SK-N-SH (cell line): ENCODE data around the gene TUFT1. TPM values are rescaled to one million over a fixed set of nuclear protein-coding genes. Genes with fewer than 3 reads are reported as not detected.

ENCODE experiments used
- CTCF ChIA-PET: fragments of 300-600, 350-600 bp; formaldehyde crosslinking; extraction: SDS; loops from one replicate; lab custom pipeline; 2021; lab: Yijun Ruan, JAX
- POLR2A ChIA-PET: fragments of 350-600 bp; sonication (Branson Sonifier 250); formaldehyde crosslinking; extraction: SDS; loops from one replicate; lab custom pipeline; 2020; ENCODE audit warnings: antibody characterized with exemption, inconsistent platforms; lab: Yijun Ruan, JAX
- DNase-seq: peaks from one replicate; pipeline ENCODE4 v3.0.0; 2012
- H2AFZ ChIP-seq: fragments of 200-600 bp; sonication (generic); 2 replicates; pipeline ENCODE4 v1.8.1; 2016; ENCODE audit warnings: antibody characterized with exemption, mild to moderate bottlenecking, low read depth
- H3F3A ChIP-seq: fragments of 200-600 bp; sonication (generic); replicated peaks from 2 replicates; pipeline ENCODE3; 2016; ENCODE audit warnings: antibody characterized with exemption, mild to moderate bottlenecking; ENCODE audit not compliant: insufficient read depth
- H3K27ac ChIP-seq, 2 experiments: fragments of 200-500 bp in 1 of 2; fragments of 200-600 bp in 1 of 2; sonication (Bioruptor generic) in 1 of 2; sonication (generic), shearing (Covaris generic) in 1 of 2; 2 replicates each; pipeline versions ENCODE4 v1.5.1 to v1.6.1; 2014 to 2016; ENCODE audit warnings: low read depth in 2 of 2, inconsistent platforms in 1 of 2, low read length in 1 of 2, mild to moderate bottlenecking in 1 of 2, mixed read lengths in 1 of 2
- H3K27me3 ChIP-seq: fragments of 200-600 bp; sonication (generic), shearing (Covaris generic); 2 replicates; pipeline ENCODE4 v1.6.1; 2016; ENCODE audit warnings: mixed run types; ENCODE audit not compliant: insufficient read depth
- H3K36me3 ChIP-seq, 2 experiments: fragments of 200-500 bp in 1 of 2; fragments of 200-600 bp in 1 of 2; sonication (Bioruptor generic) in 1 of 2; sonication (generic) in 1 of 2; replicated peaks in 1 of 2; 2 replicates each; pipeline versions ENCODE3 to v1.5.1; 2014 to 2016; ENCODE audit warnings: low read length in 1 of 2, mild to moderate bottlenecking in 1 of 2; ENCODE audit not compliant: insufficient read depth in 2 of 2, control insufficient read depth in 1 of 2
- H3K4me1 ChIP-seq, 2 experiments: fragments of 200-500 bp in 1 of 2; fragments of 200-600 bp in 1 of 2; sonication (Bioruptor generic) in 1 of 2; sonication (generic), shearing (Covaris generic) in 1 of 2; 2 replicates each; pipeline versions ENCODE4 v1.5.1 to v1.6.1; 2014 to 2016; ENCODE audit warnings: low read depth in 1 of 2, low read length in 1 of 2, mixed run types in 1 of 2; ENCODE audit not compliant: insufficient read depth in 2 of 2, control insufficient read depth in 1 of 2
- H3K4me2 ChIP-seq: fragments of 200-600 bp; sonication (generic), shearing (Covaris generic); 2 replicates; pipeline ENCODE4 v1.6.1; 2017; ENCODE audit warnings: mixed run types
- H3K4me3 ChIP-seq, 2 experiments: fragments of 200-500 bp in 1 of 2; fragments of 200-600 bp in 1 of 2; sonication (Bioruptor generic) in 1 of 2; sonication (generic), shearing (Covaris generic) in 1 of 2; 2 replicates each; pipeline versions ENCODE4 v1.5.1 to v1.8.1; 2014 to 2016; ENCODE audit warnings: low read depth in 2 of 2, inconsistent platforms in 1 of 2, low read length in 1 of 2, mild to moderate bottlenecking in 1 of 2, mixed read lengths in 1 of 2, moderate library complexity in 1 of 2
- H3K79me2 ChIP-seq: fragments of 200-600 bp; sonication (generic); 2 replicates; pipeline ENCODE4 v1.8.1; 2017; ENCODE audit warnings: mild to moderate bottlenecking; ENCODE audit not compliant: insufficient read depth
- H3K9ac ChIP-seq: fragments of 200-600 bp; sonication (generic); 2 replicates; pipeline ENCODE4 v1.6.1; 2017; ENCODE audit warnings: mixed run types
- H3K9me2 ChIP-seq: fragments of 200-600 bp; sonication (generic); 2 replicates; pipeline ENCODE4 v1.6.1; 2017; ENCODE audit warnings: mixed run types
- H3K9me3 ChIP-seq: fragments of 200-600 bp; sonication (generic); 2 replicates; pipeline ENCODE4 v1.6.1; 2017; ENCODE audit warnings: mixed run types, mild to moderate bottlenecking, moderate library complexity
- H4K20me1 ChIP-seq: fragments of 200-600 bp; sonication (generic); 2 replicates; pipeline ENCODE4 v1.6.1; 2017; ENCODE audit warnings: mild to moderate bottlenecking, mixed run types; ENCODE audit not compliant: insufficient read depth
- CHD2 ChIP-seq: fragments of 150-350 bp; IDR thresholded peaks from 2 replicates; pipeline ENCODE4 v1.6.1; 2018; ENCODE audit warnings: low read length; ENCODE audit not compliant: partially characterized antibody
- ELF1 ChIP-seq: IDR thresholded peaks from 2 replicates; pipeline ENCODE4 v1.4.0; 2012
- FOXJ3 ChIP-seq: sonication (generic); formaldehyde crosslinking; IDR thresholded peaks from 2 replicates; pipeline ENCODE4 v1.5.1; 2020; ENCODE audit warnings: mild to moderate bottlenecking, missing genetic modification reagents
- FOXM1 ChIP-seq: IDR thresholded peaks from 2 replicates; pipeline ENCODE4 v1.4.0; 2012; ENCODE audit warnings: low read depth, mild to moderate bottlenecking
- GATA2 ChIP-seq: sonication (generic); formaldehyde crosslinking; IDR thresholded peaks from 2 replicates; pipeline ENCODE4 v1.5.0; 2020; ENCODE audit warnings: mild to moderate bottlenecking, missing genetic modification reagents
- JUND ChIP-seq: IDR thresholded peaks from 2 replicates; pipeline ENCODE4 v1.4.0; 2012
- NFIC ChIP-seq: IDR thresholded peaks from 2 replicates; pipeline ENCODE4 v1.4.0; 2012; ENCODE audit warnings: borderline replicate concordance
- NRF1 ChIP-seq: IDR thresholded peaks from 2 replicates; pipeline ENCODE4 v1.6.1; 2012; ENCODE audit warnings: low read depth, mild to moderate bottlenecking, low read length
- RAD21 ChIP-seq: IDR thresholded peaks from 2 replicates; pipeline ENCODE4 v1.6.1; 2012; ENCODE audit warnings: mild to moderate bottlenecking, low read length
- RCOR1 ChIP-seq: fragments of 150-350 bp; IDR thresholded peaks from 2 replicates; pipeline ENCODE4 v1.6.1; 2017; ENCODE audit warnings: antibody characterized with exemption, low read length
- RFX5 ChIP-seq: IDR thresholded peaks from 2 replicates; pipeline ENCODE4 v1.6.1; 2012; ENCODE audit warnings: mild to moderate bottlenecking, improper control_type of control experiment, low read length
- SMC3 ChIP-seq: IDR thresholded peaks from 2 replicates; pipeline ENCODE4 v1.6.1; 2012; ENCODE audit warnings: low read depth, low read length, improper control_type of control experiment
- USF1 ChIP-seq: IDR thresholded peaks from 2 replicates; pipeline ENCODE4 v1.4.0; 2012; ENCODE audit warnings: low read depth, borderline replicate concordance
- USF2 ChIP-seq: fragments of 150-350 bp; IDR thresholded peaks from 2 replicates; pipeline ENCODE4 v1.6.1; 2017; ENCODE audit warnings: antibody characterized with exemption, low read length, low read depth, borderline replicate concordance
- ZBTB33 ChIP-seq: IDR thresholded peaks from 2 replicates; pipeline ENCODE4 v1.4.0; 2012; ENCODE audit warnings: low read depth, borderline replicate concordance
- WGBS: methylation state at CpG from one replicate; pipeline ENCODE4 v1.1.6; 2017; ENCODE audit warnings: low lambda C conversion rate; 5-methylcytosine and 5-hydroxymethylcytosine counted together
- polyA plus RNA-seq, 3 experiments: library from polyadenylated mRNA; depleted of rRNA; stranded (reverse); fragments of >200 nt; gene quantifications; 2 replicates each; pipeline ENCODE4 v1.2.3, GENCODE V29; 2012
- TF ChIP-seq, protein P1 (sequence below): IDR thresholded peaks from 2 replicates; pipeline ENCODE4 v1.4.0; 2012; ENCODE audit warnings: low read depth
- TF ChIP-seq, protein P2 (sequence below): fragments of 200-600 bp; sonication (generic); IDR thresholded peaks from 2 replicates; pipeline ENCODE4 v1.6.1; 2017; ENCODE audit warnings: antibody characterized with exemption, mild to moderate bottlenecking, moderate library complexity

Gene TUFT1
- polyA plus RNA-seq, 1 of the 3 experiments (the other 2 are of a cell fraction) = 20.6 TPM

- H3K36me3 ChIP-seq = no peaks in the 10 kb centered on the region
- peak overlapping the region in 1 of 2 experiments; percentile 28; a peak in 1 of 4 replicates for H3K4me3 ChIP-seq
- no peak overlapping the region for H3K4me2 ChIP-seq
- H4K20me1 ChIP-seq = no peaks in the 10 kb centered on the region
- no peaks in the 10 kb centered on the region for H3K9me3 ChIP-seq
- H3K9ac ChIP-seq = no peak overlapping the region
- DNase-seq = peak; percentile 80
- H3K9me2 ChIP-seq = no peaks in the 10 kb centered on the region
- H3F3A ChIP-seq = no peaks in the 10 kb centered on the region
- no peak for TF ChIP-seq FOXJ3 (CRISPR knock-in tag)
- TF ChIP-seq, protein P1, sequence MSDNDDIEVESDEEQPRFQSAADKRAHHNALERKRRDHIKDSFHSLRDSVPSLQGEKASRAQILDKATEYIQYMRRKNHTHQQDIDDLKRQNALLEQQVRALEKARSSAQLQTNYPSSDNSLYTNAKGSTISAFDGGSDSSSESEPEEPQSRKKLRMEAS = 0 out of 2 replicates have a peak, but pooled peaks have one; percentile 15
- TF ChIP-seq GATA2 = no peak
- no peak for TF ChIP-seq NRF1
- TF ChIP-seq RAD21 = peak; percentile 78
- TF ChIP-seq, protein P2, sequence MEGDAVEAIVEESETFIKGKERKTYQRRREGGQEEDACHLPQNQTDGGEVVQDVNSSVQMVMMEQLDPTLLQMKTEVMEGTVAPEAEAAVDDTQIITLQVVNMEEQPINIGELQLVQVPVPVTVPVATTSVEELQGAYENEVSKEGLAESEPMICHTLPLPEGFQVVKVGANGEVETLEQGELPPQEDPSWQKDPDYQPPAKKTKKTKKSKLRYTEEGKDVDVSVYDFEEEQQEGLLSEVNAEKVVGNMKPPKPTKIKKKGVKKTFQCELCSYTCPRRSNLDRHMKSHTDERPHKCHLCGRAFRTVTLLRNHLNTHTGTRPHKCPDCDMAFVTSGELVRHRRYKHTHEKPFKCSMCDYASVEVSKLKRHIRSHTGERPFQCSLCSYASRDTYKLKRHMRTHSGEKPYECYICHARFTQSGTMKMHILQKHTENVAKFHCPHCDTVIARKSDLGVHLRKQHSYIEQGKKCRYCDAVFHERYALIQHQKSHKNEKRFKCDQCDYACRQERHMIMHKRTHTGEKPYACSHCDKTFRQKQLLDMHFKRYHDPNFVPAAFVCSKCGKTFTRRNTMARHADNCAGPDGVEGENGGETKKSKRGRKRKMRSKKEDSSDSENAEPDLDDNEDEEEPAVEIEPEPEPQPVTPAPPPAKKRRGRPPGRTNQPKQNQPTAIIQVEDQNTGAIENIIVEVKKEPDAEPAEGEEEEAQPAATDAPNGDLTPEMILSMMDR = peak; percentile 97
- no peak for TF ChIP-seq USF1
- TF ChIP-seq JUND = no peak
- no peak for TF ChIP-seq RCOR1
- TF ChIP-seq USF2 = no peak
- TF ChIP-seq FOXM1 = no peak
- TF ChIP-seq RFX5 = no peak
- no peak for TF ChIP-seq ZBTB33
- TF ChIP-seq NFIC = no peak
- TF ChIP-seq ELF1 = 0 out of 2 replicates have a peak, but pooled peaks have one; percentile 10
- no peak for TF ChIP-seq CHD2
- peak; percentile 80 for TF ChIP-seq SMC3
- H3K27ac ChIP-seq = no peak overlapping the region
- no peaks in the 10 kb centered on the region for H3K79me2 ChIP-seq
- no peak overlapping the region for H2AFZ ChIP-seq
- POLR2A ChIA-PET = no interaction called here
- H3K27me3 ChIP-seq = no peaks in the 10 kb centered on the region
- peaks cover 0 to 6% of the 10 kb centered on the region in 2 experiments; a peak in 1 of 4 replicates for H3K4me1 ChIP-seq
- CTCF ChIA-PET = interaction anchor here (0.6 to 4.0 kb wide), 63 partner anchors 9 to 408 kb away, joined by 3 to 35 read pairs (median 4); partner anchors contain the start of genes C2CD4D, CELF3, CGN and TUFT1
- 5% methylated on average over 12 of the region's 12 CpGs for WGBS
These were observed 54.1 kb downstream of the TUFT1 start for GRCh38 chr1:151594143-151594625.
